ENCODE measurements around the gene SMURF1.

Gene SMURF1

GRCh38 chr7:99141334-99141733 lies 2.6 kb downstream of the SMURF1 start:
- TF ChIP-seq CTCF (IDR thresholded peaks at IDR 0.05; ENCODE audit: insufficient read depth, low read length, poor library complexity, severe bottlenecking), result no peak
- H3K27me3 ChIP-seq (replicated peaks; ENCODE audit: control insufficient read depth, insufficient read depth, low read length), result no peaks in the 10 kb centered on the region
- no peaks in the 10 kb centered on the region; the same call in 1 of the 2 replicates for H3K36me3 ChIP-seq (ENCODE audit: control insufficient read depth, insufficient read depth, low read length)
- DNase-seq (ENCODE audit: extremely low read depth, insufficient read length), result no peak
- H3K4me3 ChIP-seq (replicated peaks; ENCODE audit: low read depth, low read length), result no peak overlapping the region

- DNase-seq (ENCODE audit: extremely low read depth, insufficient read length), result no peak
- Histone ChIP-seq H3K27me3 (replicated peaks; ENCODE audit: control insufficient read depth, insufficient read depth, low read length) (no peaks in the 10 kb centered on the region), H3K36me3 (ENCODE audit: control insufficient read depth, insufficient read depth, low read length) (no peaks in the 10 kb centered on the region; the same call in 1 of the 2 replicates), H3K4me3 (replicated peaks; ENCODE audit: low read depth, low read length) (no peak overlapping the region)
- TF ChIP-seq CTCF (IDR thresholded peaks at IDR 0.05; ENCODE audit: insufficient read depth, low read length, poor library complexity, severe bottlenecking), result no peak
These were observed 3.1 kb downstream of the SMURF1 start for GRCh38 chr7:99140813-99141212.

- Histone ChIP-seq H3K4me3 (replicated peaks; ENCODE audit: low read depth, low read length) (no peak overlapping the region), H3K27me3 (replicated peaks; ENCODE audit: control insufficient read depth, insufficient read depth, low read length) (no peaks in the 10 kb centered on the region), H3K36me3 (ENCODE audit: control insufficient read depth, insufficient read depth, low read length) (no peaks in the 10 kb centered on the region; the same call in 1 of the 2 replicates)
- no peak for DNase-seq (ENCODE audit: extremely low read depth, insufficient read length)
- no peak for TF ChIP-seq CTCF (IDR thresholded peaks at IDR 0.05; ENCODE audit: insufficient read depth, low read length, poor library complexity, severe bottlenecking)
These were observed 4.9 kb downstream of the SMURF1 start for GRCh38 chr7:99139036-99139435.

- Histone ChIP-seq H3K4me3 (replicated peaks; ENCODE audit: low read depth, low read length) (no peak overlapping the region), H3K27me3 (replicated peaks; ENCODE audit: control insufficient read depth, insufficient read depth, low read length) (no peaks in the 10 kb centered on the region), H3K36me3 (ENCODE audit: control insufficient read depth, insufficient read depth, low read length) (no peaks in the 10 kb centered on the region; the same call in 1 of the 2 replicates)
- TF ChIP-seq CTCF (IDR thresholded peaks at IDR 0.05; ENCODE audit: insufficient read depth, low read length, poor library complexity, severe bottlenecking), result no peak
- DNase-seq (ENCODE audit: extremely low read depth, insufficient read length), result no peak
These were observed 6.3 kb downstream of the SMURF1 start for GRCh38 chr7:99137411-99138180.

GRCh38 chr7:99135938-99136337 lies 8.0 kb downstream of the SMURF1 start:
- no peak for DNase-seq (ENCODE audit: extremely low read depth, insufficient read length)
- no peak for TF ChIP-seq CTCF (IDR thresholded peaks at IDR 0.05; ENCODE audit: insufficient read depth, low read length, poor library complexity, severe bottlenecking)
- Histone ChIP-seq H3K27me3 (replicated peaks; ENCODE audit: control insufficient read depth, insufficient read depth, low read length) (no peaks in the 10 kb centered on the region), H3K36me3 (ENCODE audit: control insufficient read depth, insufficient read depth, low read length) (no peaks in the 10 kb centered on the region; the same call in 1 of the 2 replicates), H3K4me3 (replicated peaks; ENCODE audit: low read depth, low read length) (no peak overlapping the region)

Measured in GM06990 (cell line).